ENCODE measurements around the gene CAPN1. TPM values are rescaled to one million over a fixed set of nuclear protein-coding genes. Genes with fewer than 3 reads are reported as not detected.

The CAPN1 gene
- total and polyA plus RNA-seq, 2 of the 13 experiments (the other 11 are each of a cell fraction or from before 2014, with no cell fraction given), result 57.3 to 82.6 TPM

- TF ChIP-seq ZNF280D (CRISPR knock-in tag; IDR thresholded peaks at IDR 0.05) (no peak), SP5 (CRISPR knock-in tag; IDR thresholded peaks at IDR 0.05; ENCODE audit: borderline replicate concordance, low read depth) (no peak), ZNF703 (CRISPR knock-in tag; IDR thresholded peaks at IDR 0.05; ENCODE audit: borderline replicate concordance) (no peak), ZNF143 (CRISPR knock-in tag; IDR thresholded peaks at IDR 0.05) (no peak), ZFP36L1 (CRISPR knock-in tag; IDR thresholded peaks at IDR 0.05) (no peak), KDM1A (CRISPR knock-in tag; IDR thresholded peaks at IDR 0.05) (no peak), BHLHE40 (IDR thresholded peaks at IDR 0.05; ENCODE audit: low read length) (no peak), ATF3 (CRISPR knock-in tag; IDR thresholded peaks at IDR 0.05) (no peak), RFX5 (IDR thresholded peaks at IDR 0.05; ENCODE audit: low read depth, low read length) (no peak), GPN1 (CRISPR knock-in tag; IDR thresholded peaks at IDR 0.05; ENCODE audit: borderline replicate concordance) (no peak), HMG20A (CRISPR knock-in tag; IDR thresholded peaks at IDR 0.05; ENCODE audit: borderline replicate concordance) (no peak), RBAK (CRISPR knock-in tag; IDR thresholded peaks at IDR 0.05) (no peak), ZNF557 (CRISPR knock-in tag; IDR thresholded peaks at IDR 0.05) (no peak), BRD4 (CRISPR knock-in tag; IDR thresholded peaks at IDR 0.05) (no peak), SCMH1 (CRISPR knock-in tag; IDR thresholded peaks at IDR 0.05; ENCODE audit: borderline replicate concordance) (no peak)
These were observed 22.7 kb upstream of the CAPN1 start (continued) for GRCh38 chr11:65159012-65159411.
